Thyroid gland (tissue), 4 donors: ENCODE measurements around the gene OCIAD1. TPM values are rescaled to one million over a fixed set of nuclear protein-coding genes. Genes with fewer than 3 reads are reported as not detected.
"Not testable (repeated sequence)": the region's sequence is repeated elsewhere in the genome, so short reads cannot be mapped to it uniquely, and the experiment has no call there.

Source experiments
- DNase-seq, 2 donors: peaks; one replicate each; pipeline ENCODE4 v3.0.0-alpha.2; 2019
- H3K27ac ChIP-seq, 3 donors: fragments of 200-600 bp; sonication (generic); 1 replicate in 2 of 3; 2 replicates in 1 of 3; pipeline ENCODE4 v1.5.1; 2016 to 2019; ENCODE audit warnings: mild to moderate bottlenecking in 1 of 3, moderate library complexity in 1 of 3
- H3K27me3 ChIP-seq: fragments of 200-600 bp; sonication (generic); one replicate; pipeline ENCODE4 v1.5.1; 2019
- H3K36me3 ChIP-seq, 2 donors: fragments of 200-600 bp; sonication (generic); one replicate each; pipeline ENCODE4 v1.5.1; 2016 to 2019
- H3K4me1 ChIP-seq, 2 donors: fragments of 200-600 bp; sonication (generic); one replicate each; pipeline ENCODE4 v1.5.1; 2017 to 2019
- H3K4me3 ChIP-seq, 3 donors: fragments of 200-600 bp; sonication (generic); replicated peaks in 1 of 3; 1 replicate in 2 of 3; 2 replicates in 1 of 3; pipeline ENCODE4 v1.5.1; 2016; ENCODE audit warnings: mild to moderate bottlenecking in 1 of 3
- H3K9me3 ChIP-seq: fragments of 200-600 bp; sonication (generic); one replicate; pipeline ENCODE4 v1.5.1; 2017
- POLR2A ChIP-seq, 2 donors: fragments of 450-650 bp; IDR thresholded peaks; one replicate each; pipeline ENCODE4 v1.6.1; 2017; ENCODE audit warnings: antibody characterized with exemption in 2 of 2, mild to moderate bottlenecking in 2 of 2, moderate library complexity in 1 of 2
- WGBS, 2 donors: methylation state at CpG; one replicate each; pipeline ENCODE4 v1.1.5; 2017; 5-methylcytosine and 5-hydroxymethylcytosine counted together
- intact Hi-C: fragments of 100-400 bp; cut with DNase I; formaldehyde crosslinking; loops from one replicate; pipeline ENCODE4 v1.15.1; 2023
- total RNA-seq, 4 donors: library from RNA; depleted of rRNA; stranded (reverse); fragments of >200 nt; gene quantifications; one replicate each; pipeline ENCODE4 v1.2.3, GENCODE V29; 2016
- TF ChIP-seq, protein P1 (sequence below), 6 experiments: fragments of 200-600 bp in 3 of 6; fragments of 450-650 bp in 3 of 6; sonication (generic) in 3 of 6; IDR thresholded peaks; one replicate each; pipeline ENCODE4 v1.5.1; 2016 to 2019; ENCODE audit warnings: antibody characterized with exemption in 6 of 6, mild to moderate bottlenecking in 2 of 6, inconsistent platforms in 1 of 6, moderate library complexity in 1 of 6

The OCIAD1 gene
- total RNA-seq, 4 donors from 2014 or later: 150 to 273 (median 213) TPM

DNA sequence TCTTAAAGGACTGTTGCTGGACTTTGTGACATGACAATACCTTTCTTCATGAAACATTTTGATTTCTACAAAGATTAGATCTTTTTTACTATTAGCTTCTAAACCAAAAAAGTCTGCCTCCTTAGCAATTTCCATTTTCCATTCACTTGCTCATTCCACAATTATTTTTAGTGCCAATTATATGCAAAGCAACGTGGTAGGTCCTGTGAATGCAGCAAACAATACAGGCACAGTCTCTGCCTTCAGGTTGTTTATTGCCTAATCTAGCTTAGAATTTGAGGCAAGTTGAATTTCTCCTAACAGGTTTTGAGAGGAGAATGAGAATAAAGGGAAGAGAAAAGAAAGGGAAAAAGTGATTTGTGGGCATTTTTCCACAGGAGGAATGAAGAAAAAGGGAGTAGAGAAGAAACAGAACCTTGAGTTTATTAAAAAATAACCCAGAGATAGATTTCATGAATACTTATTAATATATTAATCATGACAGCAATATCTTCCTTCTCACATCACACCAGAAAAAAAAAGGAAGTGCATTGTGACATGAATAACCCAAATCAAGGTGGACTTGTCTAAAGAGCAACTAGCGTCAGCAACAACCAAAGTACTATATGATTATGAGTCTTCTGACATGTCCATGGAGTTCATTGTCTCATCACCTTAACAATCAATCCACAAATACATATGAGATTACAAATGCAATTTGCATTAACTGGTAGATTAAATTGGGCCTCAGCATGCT is 34.5 kb upstream of the OCIAD1 start:
- intact Hi-C loops: no loop called here
- WGBS, 2 donors: 82 to 89% methylated on average over 2 of the region's 2 CpGs
- Histone ChIP-seq H3K36me3 (no peaks in the 10 kb centered on the region), H3K9me3 (no peaks in the 10 kb centered on the region), H3K27ac (no peak overlapping the region), H3K4me1 (peaks cover 0 to 1% of the 10 kb centered on the region in 2 donors), H3K4me3 (no peak overlapping the region), H3K27me3 (no peaks in the 10 kb centered on the region)
- TF ChIP-seq POLR2A (IDR thresholded peaks at IDR 0.05): no peak
- TF ChIP-seq, protein P1, sequence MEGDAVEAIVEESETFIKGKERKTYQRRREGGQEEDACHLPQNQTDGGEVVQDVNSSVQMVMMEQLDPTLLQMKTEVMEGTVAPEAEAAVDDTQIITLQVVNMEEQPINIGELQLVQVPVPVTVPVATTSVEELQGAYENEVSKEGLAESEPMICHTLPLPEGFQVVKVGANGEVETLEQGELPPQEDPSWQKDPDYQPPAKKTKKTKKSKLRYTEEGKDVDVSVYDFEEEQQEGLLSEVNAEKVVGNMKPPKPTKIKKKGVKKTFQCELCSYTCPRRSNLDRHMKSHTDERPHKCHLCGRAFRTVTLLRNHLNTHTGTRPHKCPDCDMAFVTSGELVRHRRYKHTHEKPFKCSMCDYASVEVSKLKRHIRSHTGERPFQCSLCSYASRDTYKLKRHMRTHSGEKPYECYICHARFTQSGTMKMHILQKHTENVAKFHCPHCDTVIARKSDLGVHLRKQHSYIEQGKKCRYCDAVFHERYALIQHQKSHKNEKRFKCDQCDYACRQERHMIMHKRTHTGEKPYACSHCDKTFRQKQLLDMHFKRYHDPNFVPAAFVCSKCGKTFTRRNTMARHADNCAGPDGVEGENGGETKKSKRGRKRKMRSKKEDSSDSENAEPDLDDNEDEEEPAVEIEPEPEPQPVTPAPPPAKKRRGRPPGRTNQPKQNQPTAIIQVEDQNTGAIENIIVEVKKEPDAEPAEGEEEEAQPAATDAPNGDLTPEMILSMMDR (IDR thresholded peaks at IDR 0.05): no peak
- no peak for DNase-seq

DNA sequence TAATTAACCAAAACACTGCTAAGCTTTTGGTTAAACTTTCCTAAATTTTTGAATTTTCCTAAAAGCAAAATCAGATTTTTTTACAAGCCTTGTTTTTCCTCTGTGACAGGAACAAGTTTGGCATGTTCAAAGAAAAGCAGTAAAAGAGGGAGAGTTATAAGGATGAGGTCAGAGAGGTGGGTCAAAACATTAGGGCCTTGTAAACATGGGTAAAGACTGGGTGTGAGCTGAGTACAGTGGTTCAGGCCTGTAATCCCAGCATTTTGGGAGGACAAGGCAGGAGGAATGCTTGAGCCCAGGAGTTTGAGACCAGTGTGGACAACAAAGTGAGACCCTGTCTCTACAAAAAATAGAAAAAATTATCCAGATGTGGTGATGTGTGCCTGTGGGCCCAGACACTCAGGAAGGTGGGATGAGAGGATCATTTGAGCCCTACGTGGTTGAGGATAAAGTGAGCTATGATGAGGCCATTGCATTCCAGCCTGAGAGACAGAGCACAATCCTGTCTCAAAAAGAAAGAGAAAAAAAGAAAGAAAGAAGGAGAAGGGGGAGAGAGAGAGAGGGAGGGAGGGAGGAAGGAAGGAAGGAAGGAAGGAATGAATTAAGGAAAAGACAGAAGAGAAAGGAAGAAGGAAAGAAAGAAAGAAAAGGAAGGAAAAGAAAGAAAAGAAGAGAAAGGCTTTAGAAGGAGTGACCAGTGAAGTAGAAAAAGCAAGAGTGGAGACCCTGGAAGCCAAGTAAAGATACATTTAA is 33.8 kb upstream of the OCIAD1 start:
- TF ChIP-seq, protein P1 (IDR thresholded peaks at IDR 0.05): no peak
- TF ChIP-seq POLR2A (IDR thresholded peaks at IDR 0.05): no peak
- DNase-seq: no peak
- intact Hi-C loops: no loop called here
- WGBS, 2 donors: 62 to 80% methylated on average over 1 of the region's 1 CpG
- H3K4me3 ChIP-seq: no peak overlapping the region
- no peak overlapping the region for H3K27ac ChIP-seq
- H3K9me3 ChIP-seq: no peaks in the 10 kb centered on the region
- no peaks in the 10 kb centered on the region for H3K27me3 ChIP-seq
- H3K36me3 ChIP-seq: no peaks in the 10 kb centered on the region
- peaks cover 0 to 8% of the 10 kb centered on the region in 2 donors for H3K4me1 ChIP-seq

DNA sequence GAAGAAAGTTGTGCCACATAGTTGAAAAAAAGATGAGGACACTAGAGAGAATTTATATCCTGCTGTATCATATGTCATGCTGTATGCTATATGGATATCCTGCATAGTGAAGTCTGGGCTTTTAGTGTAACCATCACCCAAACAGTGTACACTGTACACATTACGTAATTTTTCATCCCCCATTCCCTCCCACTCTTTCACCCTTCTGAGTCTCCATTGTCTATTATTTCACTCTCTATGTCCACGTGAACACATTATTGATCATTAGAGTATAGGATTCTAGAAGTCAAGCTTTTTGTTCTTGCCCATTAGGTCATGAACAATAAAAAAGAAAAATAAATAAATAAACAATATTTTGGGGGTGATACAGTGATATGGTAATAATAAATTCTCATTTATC is 32.8 kb upstream of the OCIAD1 start:
- H3K36me3 ChIP-seq: no peaks in the 10 kb centered on the region

DNA sequence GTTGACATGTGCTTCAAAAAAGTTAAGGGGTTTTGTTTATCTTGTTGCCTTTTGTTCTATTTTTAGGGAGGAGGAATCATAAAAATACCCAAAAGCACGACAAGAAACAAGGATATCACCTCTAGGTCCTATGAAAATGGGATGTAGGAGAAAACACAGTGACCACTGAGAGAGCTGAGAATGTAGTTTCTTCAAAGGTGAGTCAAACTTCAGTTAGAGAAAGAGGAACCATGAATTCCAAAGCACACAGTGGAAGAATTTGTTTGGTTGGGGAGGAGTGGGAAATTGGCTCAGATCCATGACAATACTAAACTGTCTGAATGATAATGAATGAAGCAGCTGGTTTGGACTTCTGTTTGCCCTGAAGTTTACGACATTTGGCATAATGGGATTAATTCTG is 31.7 kb upstream of the OCIAD1 start:
- peaks cover 0 to 8% of the 10 kb centered on the region in 2 donors for H3K4me1 ChIP-seq
- no peak overlapping the region for H3K27ac ChIP-seq
- H3K27me3 ChIP-seq: no peaks in the 10 kb centered on the region
- no peak for TF ChIP-seq POLR2A (IDR thresholded peaks at IDR 0.05)
- TF ChIP-seq, protein P1 (IDR thresholded peaks at IDR 0.05): no peak
- H3K36me3 ChIP-seq: no peaks in the 10 kb centered on the region
- WGBS, 2 donors: 63 to 72% methylated on average over 2 of the region's 2 CpGs
- no peak for DNase-seq
- no peaks in the 10 kb centered on the region for H3K9me3 ChIP-seq
- intact Hi-C loops: no loop called here
- H3K4me3 ChIP-seq: no peak overlapping the region

More for the DNA sequence above, 32.8 kb upstream of the OCIAD1 start:
- Histone ChIP-seq H3K27ac (no peak overlapping the region), H3K4me1 (peaks cover 0 to 8% of the 10 kb centered on the region in 2 donors), H3K9me3 (no peaks in the 10 kb centered on the region), H3K4me3 (no peak overlapping the region), H3K27me3 (no peaks in the 10 kb centered on the region)
- no peak for DNase-seq
- intact Hi-C loops: no loop called here
- TF ChIP-seq POLR2A (IDR thresholded peaks at IDR 0.05): no peak
- TF ChIP-seq, protein P1 (IDR thresholded peaks at IDR 0.05): no peak
- WGBS, 2 donors: 88 to 98% methylated on average over 2 of the region's 2 CpGs

DNA sequence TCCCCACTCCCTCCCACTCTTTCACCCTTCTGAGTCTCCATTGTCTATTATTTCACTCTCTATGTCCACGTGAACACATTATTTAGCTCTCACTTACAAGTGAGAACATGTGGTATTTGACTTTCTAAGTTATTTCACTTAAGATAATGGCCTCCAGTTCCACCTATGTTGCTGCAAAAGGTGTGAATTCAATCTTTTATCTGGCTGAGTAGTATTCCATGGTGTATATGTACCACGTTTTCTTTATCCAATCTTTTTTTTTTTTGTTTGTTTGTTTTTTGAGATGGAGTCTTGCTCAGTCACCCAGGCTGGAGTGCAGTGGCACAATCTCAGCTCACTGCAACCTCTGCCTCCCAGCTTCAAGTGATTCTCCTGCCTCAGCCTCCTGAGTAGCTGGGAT is 30.7 kb upstream of the OCIAD1 start:
- 89 to 90% methylated on average over 2 of the region's 2 CpGs for WGBS, 2 donors
- H3K4me1 ChIP-seq, intact Hi-C loops, H3K27ac ChIP-seq, H3K4me3 ChIP-seq, H3K27me3 ChIP-seq, DNase-seq, H3K36me3 ChIP-seq, H3K9me3 ChIP-seq: not testable (repeated sequence)
